PC-3 (cell line): ENCODE data around the gene USP54. TPM values are rescaled to one million over a fixed set of nuclear protein-coding genes. Genes with fewer than 3 reads are reported as not detected.

Experiments
- ATAC-seq: fragments of 200-7000 bp; cut with Tn5 transposase; 2 replicates; pipeline ENCODE4 v1.9.1; 2020; ENCODE audit warnings: mild to moderate bottlenecking, moderate library complexity
- BruUV-seq: library from RNA; stranded (reverse); fragments of 400-500 nt; replicated peaks from 2 replicates; lab custom pipeline; 2021; lab: Mats Ljungman, UMichigan
- CTCF ChIA-PET: fragments of 300-600 bp; sonication (Branson Sonifier 250); formaldehyde crosslinking; loops from one replicate; lab custom pipeline; 2022; ENCODE audit warnings: antibody characterized with exemption; lab: Charles Lee
- POLR2A ChIA-PET: fragments of 300-600 bp; sonication (Branson Sonifier 250); formaldehyde crosslinking; loops from one replicate; lab custom pipeline; 2022; ENCODE audit warnings: antibody characterized with exemption; ENCODE audit not compliant: unreplicated experiment; lab: Charles Lee
- DNase-seq: peaks from one replicate; pipeline ENCODE4 v3.0.0-alpha.2; 2015
- H2AFZ ChIP-seq: fragments of 300-600 bp; sonication (generic); 2 replicates; pipeline ENCODE4 v1.6.0; 2016; ENCODE audit warnings: antibody characterized with exemption, low read length
- H3F3A ChIP-seq: fragments of 300-600 bp; sonication (generic); one replicate; pipeline ENCODE4 v1.6.0; 2017; ENCODE audit warnings: antibody characterized with exemption, low read length, control low read depth, mild to moderate bottlenecking; ENCODE audit not compliant: unreplicated experiment
- H3K27ac ChIP-seq: fragments of 300-600 bp; sonication (generic); 2 replicates; pipeline ENCODE4 v1.5.1; 2016; ENCODE audit warnings: mild to moderate bottlenecking, low read length
- H3K27me3 ChIP-seq: fragments of 300-600 bp; sonication (generic); 2 replicates; pipeline ENCODE4 v1.6.1; 2016; ENCODE audit warnings: low read length, mixed read lengths
- H3K36me3 ChIP-seq: fragments of 300-600 bp; sonication (generic); 2 replicates; pipeline ENCODE4 v1.6.1; 2016; ENCODE audit warnings: low read depth, mixed run types, low read length, mixed read lengths
- H3K4me1 ChIP-seq: fragments of 300-600 bp; sonication (generic); 2 replicates; pipeline ENCODE4 v1.5.1; 2016; ENCODE audit warnings: low read length; ENCODE audit not compliant: insufficient read depth
- H3K4me2 ChIP-seq: fragments of 300-600 bp; sonication (generic); 2 replicates; pipeline ENCODE4 v1.6.0; 2016; ENCODE audit warnings: low read length
- H3K4me3 ChIP-seq: fragments of 300-600 bp; sonication (generic); 2 replicates; pipeline ENCODE4 v1.5.1; 2016; ENCODE audit warnings: mild to moderate bottlenecking, low read length, mixed read lengths
- H3K79me2 ChIP-seq: fragments of 300-600 bp; sonication (generic); 2 replicates; pipeline ENCODE4 v1.6.1; 2017; ENCODE audit warnings: low read length, mixed read lengths
- H3K9ac ChIP-seq: fragments of 300-600 bp; sonication (generic); 2 replicates; pipeline ENCODE4 v1.6.0; 2016; ENCODE audit warnings: mild to moderate bottlenecking, low read length
- H3K9me2 ChIP-seq: fragments of 300-600 bp; sonication (generic); replicated peaks from 2 replicates; pipeline ENCODE4 v1.6.1; 2016; ENCODE audit warnings: mixed run types, low read length, mixed read lengths
- H3K9me3 ChIP-seq: fragments of 300-600 bp; sonication (generic); 2 replicates; pipeline ENCODE4 v1.6.1; 2016; ENCODE audit warnings: low read length, mixed read lengths
- H4K20me1 ChIP-seq: fragments of 300-600 bp; sonication (generic); 2 replicates; pipeline ENCODE4 v1.6.1; 2016; ENCODE audit warnings: low read length, mixed read lengths
- EZH2 ChIP-seq: fragments of 300-600 bp; sonication (generic); IDR thresholded peaks from one replicate; pipeline ENCODE4 v1.6.1; 2017; ENCODE audit warnings: antibody characterized with exemption, mild to moderate bottlenecking, low read length; ENCODE audit not compliant: unreplicated experiment
- EZH2phosphoT487 ChIP-seq: fragments of 300-600 bp; sonication (generic); IDR thresholded peaks from 2 replicates; pipeline ENCODE4 v1.6.1; 2018; ENCODE audit warnings: mild to moderate bottlenecking, antibody characterized with exemption, low read length, borderline replicate concordance
- intact Hi-C: fragments of 100-400 bp; cut with micrococcal nuclease; formaldehyde crosslinking; loops from 2 replicates; pipeline ENCODE4 v1.9.0; 2023
- total RNA-seq: library from RNA; depleted of rRNA; stranded (reverse); fragments of >200 nt; gene quantifications from 2 replicates; pipeline ENCODE4 v1.2.3, GENCODE V29; 2014
- TF ChIP-seq, protein P1 (sequence below): fragments of 300-600 bp; sonication (generic); conservative IDR thresholded peaks from 2 replicates; pipeline ENCODE4 v1.5.1; 2017; ENCODE audit warnings: antibody characterized with exemption, low read depth, mild to moderate bottlenecking, low read length

The USP54 gene
- total RNA-seq, 1 experiment from 2014 or later: 43.7 TPM

DNA sequence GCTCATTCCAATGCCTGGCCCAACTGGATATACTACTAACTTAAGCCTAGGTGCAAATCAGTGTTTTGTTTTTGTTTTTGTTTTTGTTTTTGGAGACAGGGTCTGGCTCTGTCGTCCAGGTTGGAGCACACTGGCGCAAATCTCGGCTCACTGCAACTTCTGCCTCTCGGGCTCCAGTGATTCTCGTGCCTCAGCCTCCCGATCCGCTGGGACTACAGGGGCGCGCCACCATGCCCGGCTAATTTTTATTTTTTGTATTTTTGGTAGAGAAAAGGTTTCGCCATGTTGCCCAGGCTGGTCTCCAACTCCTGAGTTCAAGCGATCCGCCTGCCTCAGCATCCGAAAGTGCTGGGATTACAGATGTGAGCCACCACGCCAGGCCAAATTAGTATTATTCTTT is 96.9 kb downstream of the USP54 start:
- ChIA-PET CTCF (no interaction called here), POLR2A (interaction anchor here (3.3 kb wide), 1 partner anchor 81 kb away, joined by 58 read pairs; the partner anchor contains the start of gene ANXA7)
- Histone ChIP-seq H3K4me1 (peaks cover 28% of the 10 kb centered on the region), H2AFZ (no peak overlapping the region), H3K27ac (peak overlapping the region; percentile 0), H3K4me3 (peak overlapping the region; percentile 83), H3K36me3 (peaks cover 12% of the 10 kb centered on the region; the same call in 1 of the 2 replicates), H3K4me2 (peak overlapping the region; percentile 89), H3F3A (peaks cover 9% of the 10 kb centered on the region), H3K9ac (peak overlapping the region; percentile 88; the same call in 1 of the 2 replicates), H3K9me3 (no peaks in the 10 kb centered on the region), H4K20me1 (0 out of 2 replicates have a peak, but pooled peaks cover 4% of the 10 kb centered on the region), H3K79me2 (peaks cover 70% of the 10 kb centered on the region), H3K27me3 (no peaks in the 10 kb centered on the region), H3K9me2 (no peaks in the 10 kb centered on the region)
- ATAC-seq (no peak), DNase-seq (no peak)
- BruUV-seq: no TSS peak
- no peak for TF ChIP-seq EZH2phosphoT487
- TF ChIP-seq, protein P1, sequence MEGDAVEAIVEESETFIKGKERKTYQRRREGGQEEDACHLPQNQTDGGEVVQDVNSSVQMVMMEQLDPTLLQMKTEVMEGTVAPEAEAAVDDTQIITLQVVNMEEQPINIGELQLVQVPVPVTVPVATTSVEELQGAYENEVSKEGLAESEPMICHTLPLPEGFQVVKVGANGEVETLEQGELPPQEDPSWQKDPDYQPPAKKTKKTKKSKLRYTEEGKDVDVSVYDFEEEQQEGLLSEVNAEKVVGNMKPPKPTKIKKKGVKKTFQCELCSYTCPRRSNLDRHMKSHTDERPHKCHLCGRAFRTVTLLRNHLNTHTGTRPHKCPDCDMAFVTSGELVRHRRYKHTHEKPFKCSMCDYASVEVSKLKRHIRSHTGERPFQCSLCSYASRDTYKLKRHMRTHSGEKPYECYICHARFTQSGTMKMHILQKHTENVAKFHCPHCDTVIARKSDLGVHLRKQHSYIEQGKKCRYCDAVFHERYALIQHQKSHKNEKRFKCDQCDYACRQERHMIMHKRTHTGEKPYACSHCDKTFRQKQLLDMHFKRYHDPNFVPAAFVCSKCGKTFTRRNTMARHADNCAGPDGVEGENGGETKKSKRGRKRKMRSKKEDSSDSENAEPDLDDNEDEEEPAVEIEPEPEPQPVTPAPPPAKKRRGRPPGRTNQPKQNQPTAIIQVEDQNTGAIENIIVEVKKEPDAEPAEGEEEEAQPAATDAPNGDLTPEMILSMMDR: no peak
- no peak for TF ChIP-seq EZH2
- intact Hi-C loops: no loop called here

DNA sequence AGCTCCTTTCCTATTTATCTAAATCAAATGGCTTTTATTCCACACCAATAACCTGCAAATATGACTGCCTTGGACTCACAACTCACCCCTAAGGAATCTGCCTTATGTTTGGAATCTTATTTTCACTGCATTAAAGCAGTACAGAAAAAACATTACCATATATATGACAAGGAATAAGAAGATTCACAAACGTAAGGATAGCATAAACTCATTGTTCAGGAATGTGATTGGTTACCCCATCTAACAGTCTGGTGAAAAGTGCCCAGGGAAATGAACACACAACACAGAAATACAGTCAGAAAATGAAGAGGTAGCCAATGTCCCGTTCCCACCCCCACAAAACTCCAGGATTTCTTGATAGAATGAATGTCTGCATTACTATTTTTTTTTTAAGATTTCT is 97.4 kb downstream of the USP54 start:
- Histone ChIP-seq H3K27me3 (no peaks in the 10 kb centered on the region), H3K36me3 (peaks cover 12% of the 10 kb centered on the region; the same call in 1 of the 2 replicates), H2AFZ (no peak overlapping the region), H3K9me2 (no peaks in the 10 kb centered on the region), H4K20me1 (0 out of 2 replicates have a peak, but pooled peaks cover 4% of the 10 kb centered on the region), H3K27ac (peak overlapping the region; percentile 0), H3K9ac (peak overlapping the region; percentile 88; the same call in 1 of the 2 replicates), H3K79me2 (peaks cover 74% of the 10 kb centered on the region), H3F3A (peaks cover 9% of the 10 kb centered on the region), H3K9me3 (no peaks in the 10 kb centered on the region), H3K4me1 (peaks cover 28% of the 10 kb centered on the region), H3K4me2 (peak overlapping the region; percentile 89), H3K4me3 (peak overlapping the region; percentile 83)
- intact Hi-C loops: no loop called here
- ATAC-seq: no peak
- peak; percentile 82 for DNase-seq
- ChIA-PET POLR2A (interaction anchor here (0.6 to 3.3 kb wide), 2 partner anchors 38 to 81 kb away, joined by 12 to 58 read pairs; partner anchors contain the start of gene ANXA7), CTCF (no interaction called here)
- TF ChIP-seq, protein P1: no peak
- TF ChIP-seq EZH2phosphoT487 (no peak), EZH2 (no peak)
- BruUV-seq: no TSS peak

DNA sequence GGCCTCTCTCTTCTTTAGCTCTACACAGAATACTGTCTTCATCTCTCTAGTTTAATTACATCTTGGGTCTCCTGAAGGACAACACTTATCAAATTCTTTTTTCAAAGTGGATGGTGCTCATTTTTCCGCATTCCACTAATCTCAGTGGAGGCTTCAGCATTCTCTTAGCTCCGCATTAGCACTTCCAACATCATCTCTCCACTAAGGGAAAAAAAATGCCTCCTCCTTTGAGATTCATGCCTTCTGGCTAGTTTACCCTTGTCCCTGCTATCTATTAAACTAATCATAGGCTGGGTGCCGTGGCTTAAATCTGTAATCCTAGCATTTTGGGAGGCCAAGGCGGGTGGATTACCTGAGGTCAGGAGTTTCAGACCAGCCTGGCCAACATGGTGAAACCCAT is 104.5 kb downstream of the USP54 start:
- Histone ChIP-seq H3K27ac (no peak overlapping the region), H2AFZ (no peak overlapping the region), H3K9me3 (no peaks in the 10 kb centered on the region), H3K36me3 (peaks cover 5% of the 10 kb centered on the region; the same call in 1 of the 2 replicates), H3K9ac (no peak overlapping the region), H3K9me2 (no peaks in the 10 kb centered on the region), H3K4me3 (no peak overlapping the region), H3K79me2 (peaks cover 66% of the 10 kb centered on the region), H4K20me1 (no peaks in the 10 kb centered on the region), H3K4me1 (no peaks in the 10 kb centered on the region), H3F3A (no peaks in the 10 kb centered on the region), H3K27me3 (no peaks in the 10 kb centered on the region), H3K4me2 (no peak overlapping the region)
- TF ChIP-seq, protein P1: no peak
- TF ChIP-seq EZH2: no peak
- no peak for TF ChIP-seq EZH2phosphoT487
- ChIA-PET POLR2A (no interaction called here), CTCF (interaction anchor here (0.5 kb wide), 1 partner anchor 212 kb away, joined by 4 read pairs; no protein-coding TSS in a partner anchor)
- intact Hi-C loops: no loop called here
- BruUV-seq: no TSS peak
- no peak for DNase-seq
- no peak for ATAC-seq
